Breast epithelium (tissue), 3 donors: ENCODE results near the gene UBXN11.
"Not testable (repeated sequence)": the region's sequence is repeated elsewhere in the genome, so short reads cannot be mapped to it uniquely, and the experiment has no call there.

Experiments used
- CTCF ChIP-seq, 3 donors: fragments of 450-650 bp; IDR thresholded peaks; one replicate each; pipeline ENCODE4 v1.5.1; 2016 to 2017; ENCODE audit warnings: antibody characterized with exemption in 3 of 3, mild to moderate bottlenecking in 3 of 3, moderate library complexity in 3 of 3
- POLR2A ChIP-seq: fragments of 450-650 bp; IDR thresholded peaks from one replicate; pipeline ENCODE4 v1.6.1; 2016; ENCODE audit warnings: antibody characterized with exemption, mild to moderate bottlenecking, moderate library complexity

- TF ChIP-seq CTCF (IDR thresholded peaks at IDR 0.05); POLR2A: not testable (repeated sequence)
Measured at GRCh38 chr1:26307966-26308899, 1.8 kb upstream of the UBXN11 start.
